Colonic mucosa (tissue), 4 donors: ENCODE measurements around the gene CNPY3. TPM values are rescaled to one million over a fixed set of nuclear protein-coding genes. Genes with fewer than 3 reads are reported as not detected.
"Not testable (repeated sequence)": the region's sequence is repeated elsewhere in the genome, so short reads cannot be mapped to it uniquely, and the experiment has no call there.

Experiments used
- DNase-seq: peaks from one replicate; pipeline ENCODE4 v3.0.0-alpha.2; 2020
- H3K27ac ChIP-seq: fragments of 200-600 bp; one replicate; pipeline ENCODE4 v1.8.0; 2021
- H3K27me3 ChIP-seq: fragments of 200-600 bp; one replicate; pipeline ENCODE4 v1.8.0; 2021
- H3K36me3 ChIP-seq: fragments of 200-600 bp; one replicate; pipeline ENCODE4 v1.8.0; 2021
- H3K4me1 ChIP-seq: fragments of 200-600 bp; one replicate; pipeline ENCODE4 v1.8.0; 2021; ENCODE audit warnings: mild to moderate bottlenecking
- H3K4me3 ChIP-seq: fragments of 200-600 bp; one replicate; pipeline ENCODE4 v1.8.0; 2021
- H3K9ac ChIP-seq, 2 donors: one replicate each; pipeline ENCODE4 v1.7.0; 2013; ENCODE audit warnings: control low read depth in 2 of 2, low read depth in 2 of 2, low read length in 2 of 2
- H3K9me3 ChIP-seq: fragments of 200-600 bp; one replicate; pipeline ENCODE4 v1.8.0; 2021
- intact Hi-C: fragments of 100-400 bp; cut with DNase I; formaldehyde crosslinking; loops from one replicate; pipeline ENCODE4 v1.14.1; 2022
- total RNA-seq, 2 donors: library from RNA; stranded (reverse); fragmentation: NEBNext Ultra II Directional in 1 of 2; extraction: Animal tissue kit (Norgen Biotek cat#: 25700) in 1 of 2; gene quantifications; one replicate each; pipeline ENCODE4 v1.2.1, GENCODE V29; 2021
- TF ChIP-seq, protein P1 (sequence below): fragments of 200-600 bp; IDR thresholded peaks from one replicate; pipeline ENCODE4 v1.8.0; 2022; ENCODE audit warnings: antibody characterized with exemption, mild to moderate bottlenecking
- donor health status: healthy.
- donor health status: DM: no; HTN: no; CAD: no.
- donor health status: DM: no; HTN: no; CAD: no.

The CNPY3 gene
- total RNA-seq, result 10 to 100 TPM; 31.1 to 47.9 TPM

DNA sequence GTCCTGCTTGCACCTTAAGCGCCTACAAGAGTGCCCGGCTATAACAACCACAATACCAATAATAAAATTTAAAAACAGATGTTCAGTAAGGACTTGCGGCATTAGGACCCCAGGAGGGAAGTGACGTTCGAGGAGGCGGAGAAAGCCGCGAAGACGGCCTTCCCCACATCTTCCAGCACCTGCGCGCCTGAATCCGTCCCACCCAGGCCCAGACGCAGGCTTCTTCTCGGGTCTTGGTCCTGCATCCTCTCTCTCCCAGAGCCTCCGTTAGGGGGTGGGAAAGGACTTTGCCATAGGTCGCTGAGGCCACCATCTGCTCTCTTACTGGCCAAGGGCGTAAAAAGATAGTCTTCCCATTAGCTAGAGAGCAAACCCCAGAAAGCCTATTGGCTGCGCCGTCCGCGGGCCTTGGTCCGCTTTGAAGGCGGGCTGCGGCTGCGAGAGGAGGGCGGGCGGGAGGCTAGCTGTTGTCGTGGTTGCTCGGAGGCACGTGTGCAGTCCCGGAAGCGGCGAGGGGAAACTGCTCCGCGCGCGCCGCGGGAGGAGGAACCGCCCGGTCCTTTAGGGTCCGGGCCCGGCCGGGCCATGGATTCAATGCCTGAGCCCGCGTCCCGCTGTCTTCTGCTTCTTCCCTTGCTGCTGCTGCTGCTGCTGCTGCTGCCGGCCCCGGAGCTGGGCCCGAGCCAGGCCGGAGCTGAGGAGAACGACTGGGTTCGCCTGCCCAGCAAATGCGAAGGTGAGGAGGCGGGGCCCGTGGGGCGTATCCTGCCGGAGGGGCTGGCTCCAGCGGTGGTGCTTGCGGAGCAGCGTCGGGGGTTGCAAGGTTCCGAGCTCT lies at the start of gene CNPY3:
Gene CNPY3, plus strand, starts transcription at position 495 of the 835 bp plus-strand sequence. Its CDS starts 91 bp downstream, at position 586.
- intact Hi-C loops, result no loop called here
- Histone ChIP-seq H3K27ac (peak within 1 kb of the TSS; percentile 95), H3K27me3 (no peaks in the 10 kb centered on the region), H3K9me3 (no peaks in the 10 kb centered on the region), H3K36me3 (peaks cover 3% of the 10 kb centered on the region), H3K4me1 (peaks cover 6% of the 10 kb centered on the region), H3K9ac (peak within 1 kb of the TSS; percentile 70 to 90), H3K4me3 (peak within 1 kb of the TSS; percentile 70)
- TF ChIP-seq, protein P1, sequence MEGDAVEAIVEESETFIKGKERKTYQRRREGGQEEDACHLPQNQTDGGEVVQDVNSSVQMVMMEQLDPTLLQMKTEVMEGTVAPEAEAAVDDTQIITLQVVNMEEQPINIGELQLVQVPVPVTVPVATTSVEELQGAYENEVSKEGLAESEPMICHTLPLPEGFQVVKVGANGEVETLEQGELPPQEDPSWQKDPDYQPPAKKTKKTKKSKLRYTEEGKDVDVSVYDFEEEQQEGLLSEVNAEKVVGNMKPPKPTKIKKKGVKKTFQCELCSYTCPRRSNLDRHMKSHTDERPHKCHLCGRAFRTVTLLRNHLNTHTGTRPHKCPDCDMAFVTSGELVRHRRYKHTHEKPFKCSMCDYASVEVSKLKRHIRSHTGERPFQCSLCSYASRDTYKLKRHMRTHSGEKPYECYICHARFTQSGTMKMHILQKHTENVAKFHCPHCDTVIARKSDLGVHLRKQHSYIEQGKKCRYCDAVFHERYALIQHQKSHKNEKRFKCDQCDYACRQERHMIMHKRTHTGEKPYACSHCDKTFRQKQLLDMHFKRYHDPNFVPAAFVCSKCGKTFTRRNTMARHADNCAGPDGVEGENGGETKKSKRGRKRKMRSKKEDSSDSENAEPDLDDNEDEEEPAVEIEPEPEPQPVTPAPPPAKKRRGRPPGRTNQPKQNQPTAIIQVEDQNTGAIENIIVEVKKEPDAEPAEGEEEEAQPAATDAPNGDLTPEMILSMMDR, result no peak
- peak; percentile 94 for DNase-seq

DNA sequence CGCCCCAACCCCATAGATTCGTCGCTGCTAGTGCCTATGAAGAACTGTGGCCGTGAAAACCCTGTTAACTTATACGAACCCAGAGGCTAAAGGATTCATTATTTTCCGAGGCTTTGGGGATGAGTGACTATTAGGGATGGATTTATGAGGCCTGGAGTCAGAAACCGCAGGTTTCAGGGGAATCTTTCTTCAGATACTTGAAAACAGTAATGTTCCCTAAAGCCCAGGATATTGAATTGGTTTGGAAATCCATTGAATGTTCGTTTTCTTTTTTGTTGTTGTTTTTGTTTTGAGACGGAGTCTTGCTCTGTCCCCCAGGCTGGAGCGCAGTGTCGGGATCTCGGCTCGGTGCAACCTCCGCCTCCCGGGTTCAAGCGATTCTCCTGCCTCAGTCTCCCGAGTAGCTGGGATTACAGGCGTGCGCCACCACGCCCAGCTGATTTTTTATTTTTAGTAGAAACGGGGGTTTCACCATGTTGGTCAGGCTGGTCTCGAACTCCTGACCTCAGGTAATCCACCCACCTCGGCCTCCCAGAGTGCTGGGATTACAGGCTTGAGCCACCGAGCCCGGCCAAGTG lies 49.0 kb upstream of the CNPY3 start:
- intact Hi-C loops, H3K27me3 ChIP-seq, H3K9me3 ChIP-seq, DNase-seq, H3K4me1 ChIP-seq: not testable (repeated sequence)
- Histone ChIP-seq H3K9ac (peak overlapping the region; percentile 66 to 79), H3K36me3 (peaks cover 16% of the 10 kb centered on the region), H3K27ac (peak overlapping the region; percentile 88), H3K4me3 (peak overlapping the region; percentile 62)

DNA sequence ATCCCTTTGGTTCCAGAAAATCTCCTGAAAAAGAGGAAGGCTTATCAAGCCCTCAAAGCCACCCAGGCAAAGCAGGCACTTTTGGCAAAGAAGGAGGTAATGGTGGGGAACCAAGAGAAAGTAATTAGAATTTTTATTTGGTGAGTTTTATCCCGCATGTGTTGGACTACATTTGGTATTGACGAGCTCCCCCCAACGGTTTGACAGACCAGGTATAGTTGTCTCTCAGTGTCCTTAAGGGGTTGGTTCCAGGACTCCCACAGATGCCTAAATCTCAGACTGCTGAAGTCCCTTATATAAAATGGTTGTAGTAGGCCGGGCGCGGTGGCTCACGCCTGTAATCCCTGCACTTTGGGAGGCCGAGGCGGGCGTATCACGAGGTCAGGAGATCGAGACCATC lies 48.4 kb upstream of the CNPY3 start:
- H3K27me3 ChIP-seq, H3K9me3 ChIP-seq, H3K27ac ChIP-seq, intact Hi-C loops, DNase-seq, H3K4me1 ChIP-seq: not testable (repeated sequence)
- Histone ChIP-seq H3K9ac (peak overlapping the region; percentile 66 to 79), H3K4me3 (peak overlapping the region; percentile 62), H3K36me3 (peaks cover 16% of the 10 kb centered on the region)

DNA sequence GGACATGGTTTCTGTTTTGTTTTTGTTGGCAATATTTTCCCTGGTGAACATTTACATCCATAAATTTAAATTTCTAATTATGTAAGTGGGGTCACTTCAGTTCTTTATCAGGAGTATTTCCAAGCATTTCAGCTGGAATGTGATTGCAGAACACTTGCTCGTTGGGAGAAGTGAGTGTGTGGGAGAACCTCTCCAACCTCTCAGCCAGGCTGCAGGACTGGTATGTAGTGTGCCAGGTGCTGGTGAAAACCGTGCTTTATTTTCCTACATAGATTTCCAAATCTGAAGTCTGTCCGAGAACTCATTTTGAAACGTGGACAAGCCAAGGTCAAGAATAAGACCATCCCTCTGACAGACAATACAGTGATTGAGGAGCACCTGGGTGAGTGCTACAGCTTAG lies 43.6 kb upstream of the CNPY3 start:
- H3K36me3 ChIP-seq, result peaks cover 16% of the 10 kb centered on the region
- peaks cover 4% of the 10 kb centered on the region for H3K4me1 ChIP-seq
- TF ChIP-seq, protein P1, result no peak
- intact Hi-C loops, result no loop called here
- H3K27me3 ChIP-seq, result no peaks in the 10 kb centered on the region
- no peak overlapping the region for H3K4me3 ChIP-seq
- DNase-seq, result no peak
- H3K9ac ChIP-seq, result no peak overlapping the region
- H3K9me3 ChIP-seq, result no peaks in the 10 kb centered on the region
- H3K27ac ChIP-seq, result no peak overlapping the region

DNA sequence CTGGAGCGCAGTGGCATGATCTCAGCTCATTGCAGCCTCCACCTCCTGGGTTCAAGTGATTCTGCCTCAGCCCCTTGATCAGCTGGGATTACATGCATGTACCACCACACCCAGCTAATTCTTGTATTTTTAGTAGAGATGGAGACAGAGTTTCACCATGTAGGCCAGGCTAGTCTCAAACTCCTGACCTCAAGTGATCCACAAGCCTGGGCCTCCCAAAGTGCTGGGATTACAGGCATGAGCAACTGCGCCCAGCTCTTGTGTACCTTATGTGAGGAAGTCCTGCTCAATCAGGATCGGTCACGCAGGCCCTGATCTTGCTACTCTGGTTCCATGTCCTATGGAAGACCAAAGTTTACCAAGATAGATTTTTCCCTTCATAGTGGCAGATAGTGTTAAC lies 41.1 kb upstream of the CNPY3 start:
- H3K9ac ChIP-seq, DNase-seq, H3K4me1 ChIP-seq, H3K9me3 ChIP-seq, H3K27me3 ChIP-seq, H3K27ac ChIP-seq, H3K4me3 ChIP-seq, intact Hi-C loops: not testable (repeated sequence)
- peaks cover 16% of the 10 kb centered on the region for H3K36me3 ChIP-seq

DNA sequence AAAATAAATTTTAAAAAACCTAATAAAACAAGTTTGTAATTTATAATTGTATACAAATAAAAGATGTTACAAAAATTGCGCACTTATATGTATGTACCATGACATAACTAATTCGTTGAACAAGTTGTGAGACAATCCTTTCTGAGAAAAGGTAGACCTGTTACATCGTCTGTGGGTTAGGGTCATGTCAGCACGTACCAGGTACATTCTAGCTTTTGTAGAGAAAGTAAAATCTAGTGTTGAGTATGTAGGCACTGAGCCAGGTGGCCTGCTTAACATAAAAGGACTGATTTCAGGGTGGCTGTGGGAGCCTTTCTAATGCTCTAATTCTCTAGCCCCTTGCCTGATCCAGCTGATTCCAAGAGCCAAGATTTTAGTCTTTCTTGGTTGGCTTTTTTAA lies 39.5 kb upstream of the CNPY3 start:
- intact Hi-C loops, result no loop called here
- H3K27ac ChIP-seq, result peak overlapping the region; percentile 92
- peak overlapping the region; percentile 84 for H3K4me3 ChIP-seq
- peaks cover 4% of the 10 kb centered on the region for H3K4me1 ChIP-seq
- peaks cover 1% of the 10 kb centered on the region for H3K36me3 ChIP-seq
- H3K9me3 ChIP-seq, result no peaks in the 10 kb centered on the region
- DNase-seq, result no peak
- TF ChIP-seq, protein P1, result no peak
- no peaks in the 10 kb centered on the region for H3K27me3 ChIP-seq
- peak overlapping the region; percentile 91 to 97 for H3K9ac ChIP-seq
